Mesenchymal stem cell (in vitro differentiated cells and primary cell): Measurements from ENCODE around the gene ZRSR2.

Source experiments
- DNase-seq: peaks from one replicate; pipeline ENCODE4 v3.0.0-alpha.2; 2013
- H2AFZ ChIP-seq: one replicate; pipeline ENCODE4 v1.6.1; 2013; ENCODE audit warnings: low read depth, mild to moderate bottlenecking, control low read depth, inconsistent platforms, low read length, moderate library complexity
- H2AK5ac ChIP-seq: 2 replicates; pipeline ENCODE4 v1.6.1; 2013; ENCODE audit warnings: low read length, moderate library complexity, mild to moderate bottlenecking, inconsistent platforms; ENCODE audit not compliant: severe bottlenecking
- H2BK120ac ChIP-seq: one replicate; pipeline ENCODE4 v1.6.1; 2013; ENCODE audit warnings: low read depth, mild to moderate bottlenecking, inconsistent platforms, low read length, moderate library complexity
- H2BK12ac ChIP-seq, 2 experiments: one replicate each; pipeline ENCODE4 v1.6.1; 2013; ENCODE audit warnings: inconsistent platforms in 2 of 2, low read length in 2 of 2, mild to moderate bottlenecking in 2 of 2, moderate library complexity in 2 of 2, control low read depth in 1 of 2
- H2BK15ac ChIP-seq: one replicate; pipeline ENCODE4 v1.6.1; 2013; ENCODE audit warnings: mild to moderate bottlenecking, low read depth, inconsistent platforms; ENCODE audit not compliant: poor library complexity, severe bottlenecking
- H2BK5ac ChIP-seq: 2 replicates; pipeline ENCODE4 v1.6.1; 2013; ENCODE audit warnings: low read depth, mild to moderate bottlenecking, low read length, control low read depth, inconsistent platforms; ENCODE audit not compliant: poor library complexity, severe bottlenecking
- H3K14ac ChIP-seq, 2 experiments: one replicate each; pipeline ENCODE4 v1.6.1; 2013; ENCODE audit warnings: inconsistent platforms in 2 of 2, low read length in 2 of 2, control low read depth in 1 of 2, mild to moderate bottlenecking in 1 of 2, moderate library complexity in 1 of 2
- H3K18ac ChIP-seq, 2 experiments: one replicate each; pipeline ENCODE4 v1.6.1; 2013; ENCODE audit warnings: inconsistent platforms in 2 of 2, low read length in 2 of 2, control low read depth in 1 of 2, low read depth in 1 of 2, mild to moderate bottlenecking in 1 of 2
- H3K23ac ChIP-seq, 2 experiments: one replicate each; pipeline ENCODE4 v1.6.1; 2013; ENCODE audit warnings: inconsistent platforms in 2 of 2, low read length in 2 of 2, mild to moderate bottlenecking in 2 of 2, moderate library complexity in 2 of 2, control low read depth in 1 of 2
- H3K27ac ChIP-seq: 2 replicates; pipeline ENCODE4 v1.5.1; 2013; ENCODE audit warnings: mild to moderate bottlenecking, moderate library complexity, low read length, control low read depth, inconsistent platforms; ENCODE audit not compliant: poor library complexity, severe bottlenecking
- H3K27me3 ChIP-seq, 2 experiments: 2 replicates each; pipeline versions ENCODE4 v1.6.1 to v1.7.0; 2013; ENCODE audit warnings: low read length in 2 of 2, mild to moderate bottlenecking in 2 of 2, moderate library complexity in 2 of 2, control low read depth in 1 of 2, inconsistent platforms in 1 of 2; ENCODE audit not compliant: control insufficient read depth in 1 of 2, insufficient read depth in 1 of 2
- H3K36me3 ChIP-seq, 2 experiments: 2 replicates each; pipeline versions ENCODE4 v1.6.1 to v1.7.0; 2013; ENCODE audit warnings: low read length in 2 of 2, control low read depth in 1 of 2, inconsistent platforms in 1 of 2, low read depth in 1 of 2, mild to moderate bottlenecking in 1 of 2; ENCODE audit not compliant: insufficient read depth in 2 of 2, control insufficient read depth in 1 of 2
- H3K4ac ChIP-seq, 2 experiments: one replicate each; pipeline ENCODE4 v1.6.1; 2013; ENCODE audit warnings: inconsistent platforms in 2 of 2, low read length in 2 of 2, mild to moderate bottlenecking in 2 of 2, moderate library complexity in 2 of 2, control low read depth in 1 of 2, low read depth in 1 of 2
- H3K4me1 ChIP-seq: 2 replicates; pipeline ENCODE4 v1.6.1; 2013; ENCODE audit warnings: low read depth, low read length, control low read depth; ENCODE audit not compliant: control insufficient read depth, insufficient read depth
- H3K4me2 ChIP-seq: 2 replicates; pipeline ENCODE4 v1.6.1; 2013; ENCODE audit warnings: low read length, mild to moderate bottlenecking, inconsistent platforms; ENCODE audit not compliant: poor library complexity, severe bottlenecking
- H3K4me3 ChIP-seq, 2 experiments: 2 replicates each; pipeline versions ENCODE4 v1.5.1 to v1.7.0; 2013; ENCODE audit warnings: low read length in 2 of 2, mild to moderate bottlenecking in 2 of 2, control low read depth in 1 of 2, low read depth in 1 of 2; ENCODE audit not compliant: insufficient read depth in 1 of 2
- H3K79me1 ChIP-seq: replicated peaks from 2 replicates; pipeline ENCODE4 v1.6.1; 2013; ENCODE audit warnings: mild to moderate bottlenecking, control low read depth, low read length, inconsistent platforms; ENCODE audit not compliant: poor library complexity, severe bottlenecking
- H3K9ac ChIP-seq: 2 replicates; pipeline ENCODE4 v1.7.0; 2013; ENCODE audit warnings: mild to moderate bottlenecking, low read length, moderate library complexity
- H3K9me3 ChIP-seq: 2 replicates; pipeline ENCODE4 v1.7.0; 2013; ENCODE audit warnings: mild to moderate bottlenecking, low read length; ENCODE audit not compliant: control insufficient read depth
- H4K8ac ChIP-seq: one replicate; pipeline ENCODE4 v1.6.1; 2013; ENCODE audit warnings: inconsistent platforms, mild to moderate bottlenecking, low read length, moderate library complexity
- H4K91ac ChIP-seq: one replicate; pipeline ENCODE4 v1.6.1; 2013; ENCODE audit warnings: mild to moderate bottlenecking, low read length, inconsistent platforms
- WGBS: methylation state at CpG from one replicate; pipeline ENCODE4 v1.1.7; 2013; ENCODE audit warnings: mixed read lengths; 5-methylcytosine and 5-hydroxymethylcytosine counted together

The ZRSR2 gene

GRCh38 chrX:15856636-15857035 lies 66.4 kb downstream of the ZRSR2 start:
- no peak for DNase-seq

GRCh38 chrX:15858051-15858450 lies 67.8 kb downstream of the ZRSR2 start:
- H3K14ac ChIP-seq, result no peak overlapping the region
- no peak overlapping the region for H2AFZ ChIP-seq
- no peak overlapping the region for H2BK15ac ChIP-seq
- no peak for DNase-seq
- no peak overlapping the region for H3K23ac ChIP-seq
- no peak overlapping the region for H4K91ac ChIP-seq
- no peak overlapping the region for H2BK12ac ChIP-seq
- no peaks in the 10 kb centered on the region for H3K79me1 ChIP-seq
- H3K27ac ChIP-seq, result no peak overlapping the region
- H3K9ac ChIP-seq, result no peak overlapping the region
- H3K18ac ChIP-seq, result no peak overlapping the region
- H3K4ac ChIP-seq, result no peak overlapping the region
- no peak overlapping the region for H3K4me2 ChIP-seq
- no peak overlapping the region for H3K4me3 ChIP-seq
- no peak overlapping the region for H2AK5ac ChIP-seq
- peaks cover 0 to 34% of the 10 kb centered on the region in 2 experiments for H3K27me3 ChIP-seq
- H4K8ac ChIP-seq, result no peak overlapping the region
- H2BK120ac ChIP-seq, result no peak overlapping the region
- WGBS, result 100% methylated on average over 1 of the region's 1 CpG
- H2BK5ac ChIP-seq, result no peak overlapping the region
- no peaks in the 10 kb centered on the region for H3K4me1 ChIP-seq
- H3K36me3 ChIP-seq, result no peaks in the 10 kb centered on the region
- no peaks in the 10 kb centered on the region for H3K9me3 ChIP-seq

More at GRCh38 chrX:15856636-15857035, 66.4 kb downstream of the ZRSR2 start:
- Histone ChIP-seq H3K9ac (no peak overlapping the region), H2BK15ac (no peak overlapping the region), H3K23ac (no peak overlapping the region), H2BK120ac (no peak overlapping the region), H2BK12ac (no peak overlapping the region), H3K79me1 (no peaks in the 10 kb centered on the region), H3K4me3 (no peak overlapping the region), H3K27me3 (peaks cover 0 to 21% of the 10 kb centered on the region in 2 experiments), H3K36me3 (no peaks in the 10 kb centered on the region), H3K18ac (no peak overlapping the region), H3K9me3 (no peaks in the 10 kb centered on the region), H4K91ac (no peak overlapping the region), H3K4ac (no peak overlapping the region), H2AK5ac (no peak overlapping the region), H2BK5ac (no peak overlapping the region), H4K8ac (no peak overlapping the region), H3K4me2 (no peak overlapping the region), H3K4me1 (no peaks in the 10 kb centered on the region), H2AFZ (no peak overlapping the region), H3K14ac (no peak overlapping the region), H3K27ac (no peak overlapping the region)
- 50% methylated on average over 1 of the region's 1 CpG for WGBS

GRCh38 chrX:15860921-15861320 lies 70.6 kb downstream of the ZRSR2 start:
- Histone ChIP-seq H3K18ac (no peak overlapping the region), H2BK5ac (no peak overlapping the region), H3K36me3 (no peaks in the 10 kb centered on the region), H2AK5ac (no peak overlapping the region), H2AFZ (no peak overlapping the region), H3K4ac (no peak overlapping the region), H3K79me1 (no peaks in the 10 kb centered on the region), H3K9me3 (no peaks in the 10 kb centered on the region), H3K27ac (no peak overlapping the region), H3K4me1 (no peaks in the 10 kb centered on the region), H3K9ac (no peak overlapping the region), H2BK120ac (no peak overlapping the region), H3K4me2 (no peak overlapping the region), H3K23ac (no peak overlapping the region), H4K91ac (no peak overlapping the region), H2BK15ac (no peak overlapping the region), H3K27me3 (peaks cover 0 to 34% of the 10 kb centered on the region in 2 experiments), H3K14ac (no peak overlapping the region), H4K8ac (no peak overlapping the region), H2BK12ac (no peak overlapping the region), H3K4me3 (no peak overlapping the region)
- WGBS, result 88% methylated on average over 2 of the region's 3 CpGs
- DNase-seq, result no peak

GRCh38 chrX:15864023-15864422 lies 73.7 kb downstream of the ZRSR2 start:
- Histone ChIP-seq H4K91ac (no peak overlapping the region), H3K4ac (no peak overlapping the region), H2BK120ac (no peak overlapping the region), H3K23ac (no peak overlapping the region), H3K79me1 (no peaks in the 10 kb centered on the region), H3K4me3 (no peak overlapping the region), H3K9ac (no peak overlapping the region), H3K27me3 (peaks cover 0 to 47% of the 10 kb centered on the region in 2 experiments), H4K8ac (no peak overlapping the region), H2BK5ac (no peak overlapping the region), H2AK5ac (no peak overlapping the region), H3K36me3 (no peaks in the 10 kb centered on the region), H2AFZ (no peak overlapping the region), H3K9me3 (no peaks in the 10 kb centered on the region), H3K18ac (no peak overlapping the region), H3K4me2 (no peak overlapping the region), H3K27ac (no peak overlapping the region), H2BK15ac (no peak overlapping the region), H3K4me1 (no peaks in the 10 kb centered on the region), H3K14ac (no peak overlapping the region), H2BK12ac (no peak overlapping the region)
- no peak for DNase-seq
- 80% methylated on average over 1 of the region's 3 CpGs for WGBS
